Activated naive CD8-positive, alpha-beta T cell (primary cell): ENCODE measurements around the gene CLRN2.
"Not testable (repeated sequence)": the region's sequence is repeated elsewhere in the genome, so short reads cannot be mapped to it uniquely, and the experiment has no call there.

Experiments used
- H3K27ac Mint-ChIP-seq: one replicate; pipeline ENCODE4 v1.8.0; 2021; ENCODE audit warnings: mixed read lengths
- H3K27me3 Mint-ChIP-seq: one replicate; pipeline ENCODE4 v1.8.0; 2021; ENCODE audit warnings: mixed read lengths
- H3K36me3 Mint-ChIP-seq: one replicate; pipeline ENCODE4 v1.8.0; 2021; ENCODE audit warnings: mixed read lengths
- H3K4me1 Mint-ChIP-seq: one replicate; pipeline ENCODE4 v1.8.0; 2021; ENCODE audit warnings: low read depth, mixed read lengths
- H3K4me3 Mint-ChIP-seq: one replicate; pipeline ENCODE4 v1.8.0; 2021; ENCODE audit warnings: mild to moderate bottlenecking, mixed read lengths
- H3K9me3 Mint-ChIP-seq: one replicate; pipeline ENCODE4 v1.8.0; 2021; ENCODE audit warnings: low read depth, mixed read lengths

The CLRN2 gene

DNA sequence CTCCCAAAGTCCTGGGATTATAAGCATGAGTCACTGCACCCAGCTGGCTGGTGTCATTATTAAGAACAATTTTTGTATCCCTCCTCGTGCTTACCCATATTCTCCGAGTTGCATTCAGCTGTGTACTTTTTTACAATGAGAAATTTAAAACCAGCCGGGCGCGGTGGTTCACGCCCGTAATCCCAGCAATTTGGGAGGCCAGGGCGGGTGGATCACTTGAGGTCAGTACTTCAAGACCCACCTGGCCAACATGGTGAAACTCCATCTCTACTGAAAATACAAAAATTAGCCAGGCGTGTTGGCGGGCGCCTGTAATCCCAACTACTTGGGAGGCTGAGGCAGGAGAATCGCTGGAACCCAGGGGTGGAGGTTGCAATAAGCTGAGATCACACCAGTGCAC, 60.2 kb downstream of the CLRN2 start:
- not testable (repeated sequence) for H3K27ac Mint-ChIP-seq, H3K36me3 Mint-ChIP-seq, H3K27me3 Mint-ChIP-seq, H3K4me3 Mint-ChIP-seq, H3K9me3 Mint-ChIP-seq
- peaks cover 25% of the 10 kb centered on the region for H3K4me1 Mint-ChIP-seq
